Ishikawa (cell line): ENCODE data around the gene CNPPD1.

Experiments
- CEBPB ChIP-seq: IDR thresholded peaks from 2 replicates; pipeline ENCODE4 v1.6.1; 2012
- CREB1 ChIP-seq: IDR thresholded peaks from 2 replicates; pipeline ENCODE4 v1.6.1; 2012; ENCODE audit warnings: low read depth
- EGR1 ChIP-seq: IDR thresholded peaks from 2 replicates; pipeline ENCODE4 v1.6.1; 2012
- EP300 ChIP-seq: IDR thresholded peaks from 2 replicates; pipeline ENCODE4 v1.6.1; 2012; ENCODE audit warnings: borderline replicate concordance
- FOXM1 ChIP-seq: IDR thresholded peaks from 2 replicates; pipeline ENCODE4 v1.6.1; 2012; ENCODE audit warnings: low read depth, borderline replicate concordance
- RAD21 ChIP-seq: IDR thresholded peaks from 2 replicates; pipeline ENCODE4 v1.6.1; 2012; ENCODE audit warnings: low read depth
- TAF1 ChIP-seq: IDR thresholded peaks from 2 replicates; pipeline ENCODE4 v1.6.1; 2012; ENCODE audit warnings: low read depth, mild to moderate bottlenecking
- YY1 ChIP-seq: IDR thresholded peaks from 2 replicates; pipeline ENCODE4 v1.6.1; 2012; ENCODE audit warnings: low read depth
- ZBTB7A ChIP-seq: IDR thresholded peaks from 2 replicates; pipeline ENCODE4 v1.6.1; 2012; ENCODE audit warnings: low read depth
- TF ChIP-seq, protein P1 (sequence below): IDR thresholded peaks from 2 replicates; pipeline ENCODE4 v1.6.1; 2012; ENCODE audit warnings: low read depth, mild to moderate bottlenecking
- TF ChIP-seq, protein P2 (sequence below): IDR thresholded peaks from 2 replicates; pipeline ENCODE4 v1.6.1; 2012
- TF ChIP-seq, protein P3 (sequence below): IDR thresholded peaks from 2 replicates; pipeline ENCODE4 v1.6.1; 2012

DNA sequence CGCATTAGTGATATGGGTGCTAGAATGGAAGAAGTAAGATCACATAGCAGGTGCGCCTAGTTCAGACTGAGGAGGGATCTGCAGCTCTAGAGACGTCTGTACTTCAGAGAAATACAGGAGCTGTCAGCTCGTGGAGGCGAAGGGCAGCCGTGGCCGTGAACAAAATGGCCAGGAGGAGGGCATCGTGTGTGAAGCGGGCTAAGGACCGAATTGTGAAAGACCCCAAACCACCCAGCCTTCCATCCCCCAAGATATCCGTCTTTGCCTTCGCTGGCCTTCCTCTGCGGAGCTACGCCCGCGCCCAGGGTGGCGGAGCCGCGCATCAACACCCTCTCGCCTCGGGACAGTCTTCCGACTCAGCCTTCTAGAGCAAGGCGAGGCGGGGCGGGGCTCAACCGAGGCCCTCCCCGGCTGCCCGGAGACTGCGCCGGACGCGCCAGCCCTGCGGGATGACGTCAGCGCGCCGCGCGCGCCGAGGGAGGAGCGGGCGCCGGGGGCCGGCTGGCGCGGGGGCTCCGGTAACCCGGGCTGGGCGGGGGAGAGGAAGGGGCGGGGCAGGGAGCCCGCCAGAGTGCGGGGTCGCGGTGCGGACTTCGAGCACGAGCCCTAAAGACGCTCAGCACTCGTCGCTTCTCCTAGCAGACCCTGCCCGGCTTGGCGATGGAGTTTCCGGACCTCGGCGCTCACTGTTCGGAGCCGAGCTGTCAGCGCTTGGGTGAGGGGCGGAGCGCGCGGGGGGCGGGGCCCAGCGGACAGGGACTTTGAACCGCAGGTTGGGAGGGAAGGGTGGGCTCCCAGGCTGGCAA is 29.8 kb upstream of the CNPPD1 start, which contains the start of gene ZFAND2B:
- peak; percentile 84 for TF ChIP-seq TAF1
- TF ChIP-seq, protein P1, sequence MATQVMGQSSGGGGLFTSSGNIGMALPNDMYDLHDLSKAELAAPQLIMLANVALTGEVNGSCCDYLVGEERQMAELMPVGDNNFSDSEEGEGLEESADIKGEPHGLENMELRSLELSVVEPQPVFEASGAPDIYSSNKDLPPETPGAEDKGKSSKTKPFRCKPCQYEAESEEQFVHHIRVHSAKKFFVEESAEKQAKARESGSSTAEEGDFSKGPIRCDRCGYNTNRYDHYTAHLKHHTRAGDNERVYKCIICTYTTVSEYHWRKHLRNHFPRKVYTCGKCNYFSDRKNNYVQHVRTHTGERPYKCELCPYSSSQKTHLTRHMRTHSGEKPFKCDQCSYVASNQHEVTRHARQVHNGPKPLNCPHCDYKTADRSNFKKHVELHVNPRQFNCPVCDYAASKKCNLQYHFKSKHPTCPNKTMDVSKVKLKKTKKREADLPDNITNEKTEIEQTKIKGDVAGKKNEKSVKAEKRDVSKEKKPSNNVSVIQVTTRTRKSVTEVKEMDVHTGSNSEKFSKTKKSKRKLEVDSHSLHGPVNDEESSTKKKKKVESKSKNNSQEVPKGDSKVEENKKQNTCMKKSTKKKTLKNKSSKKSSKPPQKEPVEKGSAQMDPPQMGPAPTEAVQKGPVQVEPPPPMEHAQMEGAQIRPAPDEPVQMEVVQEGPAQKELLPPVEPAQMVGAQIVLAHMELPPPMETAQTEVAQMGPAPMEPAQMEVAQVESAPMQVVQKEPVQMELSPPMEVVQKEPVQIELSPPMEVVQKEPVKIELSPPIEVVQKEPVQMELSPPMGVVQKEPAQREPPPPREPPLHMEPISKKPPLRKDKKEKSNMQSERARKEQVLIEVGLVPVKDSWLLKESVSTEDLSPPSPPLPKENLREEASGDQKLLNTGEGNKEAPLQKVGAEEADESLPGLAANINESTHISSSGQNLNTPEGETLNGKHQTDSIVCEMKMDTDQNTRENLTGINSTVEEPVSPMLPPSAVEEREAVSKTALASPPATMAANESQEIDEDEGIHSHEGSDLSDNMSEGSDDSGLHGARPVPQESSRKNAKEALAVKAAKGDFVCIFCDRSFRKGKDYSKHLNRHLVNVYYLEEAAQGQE = no peak
- TF ChIP-seq RAD21 = no peak
- no peak for TF ChIP-seq ZBTB7A
- peak; percentile 16; the same call in 1 of the 2 replicates for TF ChIP-seq YY1
- TF ChIP-seq, protein P2, sequence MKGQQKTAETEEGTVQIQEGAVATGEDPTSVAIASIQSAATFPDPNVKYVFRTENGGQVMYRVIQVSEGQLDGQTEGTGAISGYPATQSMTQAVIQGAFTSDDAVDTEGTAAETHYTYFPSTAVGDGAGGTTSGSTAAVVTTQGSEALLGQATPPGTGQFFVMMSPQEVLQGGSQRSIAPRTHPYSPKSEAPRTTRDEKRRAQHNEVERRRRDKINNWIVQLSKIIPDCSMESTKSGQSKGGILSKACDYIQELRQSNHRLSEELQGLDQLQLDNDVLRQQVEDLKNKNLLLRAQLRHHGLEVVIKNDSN = 0 out of 2 replicates have a peak, but pooled peaks have one; percentile 2
- TF ChIP-seq CEBPB = no peak
- TF ChIP-seq EGR1 = no peak
- TF ChIP-seq EP300 = no peak
- TF ChIP-seq, protein P3, sequence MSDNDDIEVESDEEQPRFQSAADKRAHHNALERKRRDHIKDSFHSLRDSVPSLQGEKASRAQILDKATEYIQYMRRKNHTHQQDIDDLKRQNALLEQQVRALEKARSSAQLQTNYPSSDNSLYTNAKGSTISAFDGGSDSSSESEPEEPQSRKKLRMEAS = peak; percentile 72
- TF ChIP-seq FOXM1 = no peak
- peak; percentile 49; the same call in 1 of the 2 replicates for TF ChIP-seq CREB1
